Measurements from ENCODE around the gene GGT5.
"Not testable (repeated sequence)": the region's sequence is repeated elsewhere in the genome, so short reads cannot be mapped to it uniquely, and the experiment has no call there.

GGT5 gene

DNA sequence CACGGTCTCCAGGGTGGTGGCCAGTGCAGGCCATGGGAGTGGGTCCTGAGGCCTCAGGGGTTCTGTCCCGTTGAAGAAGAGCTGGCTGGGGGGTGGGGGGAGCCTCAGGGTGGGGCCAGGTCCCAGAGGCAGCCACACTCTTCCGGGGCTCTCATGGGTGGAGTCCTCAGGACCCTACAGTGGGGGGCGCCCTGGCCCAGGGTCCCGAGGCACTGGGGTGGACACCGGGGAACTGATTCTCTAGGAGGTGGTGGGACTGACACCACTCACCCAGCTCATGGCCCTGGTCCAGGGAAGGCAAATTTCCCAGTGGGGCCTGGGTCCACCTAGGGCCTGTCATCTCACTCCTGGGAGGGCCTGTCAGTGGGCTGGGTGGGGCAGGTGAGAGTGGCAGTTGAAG is 12.8 kb downstream of the GGT5 start:
- DNase-seq = no peak

DNA sequence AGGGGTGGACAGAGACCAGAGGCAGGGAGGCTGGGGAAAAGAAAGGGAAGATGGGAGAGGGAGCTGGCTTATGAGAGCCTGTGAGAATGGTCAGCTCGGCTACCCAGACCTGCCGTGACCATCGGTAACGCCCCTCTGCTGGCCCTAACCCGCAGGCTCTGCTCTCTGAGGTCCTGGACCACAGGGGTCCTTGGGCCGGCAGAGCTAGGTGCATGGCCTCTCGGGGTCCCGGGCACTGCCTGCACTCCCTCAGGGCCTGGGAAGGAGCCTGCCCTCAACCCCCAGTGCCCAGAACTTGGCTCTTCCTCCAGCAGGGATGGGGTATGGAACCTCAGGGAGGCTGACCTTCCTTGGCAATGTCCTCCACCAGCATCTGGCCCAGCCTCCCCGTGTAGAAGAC is 13.2 kb downstream of the GGT5 start:
- DNase-seq = no peak

DNA sequence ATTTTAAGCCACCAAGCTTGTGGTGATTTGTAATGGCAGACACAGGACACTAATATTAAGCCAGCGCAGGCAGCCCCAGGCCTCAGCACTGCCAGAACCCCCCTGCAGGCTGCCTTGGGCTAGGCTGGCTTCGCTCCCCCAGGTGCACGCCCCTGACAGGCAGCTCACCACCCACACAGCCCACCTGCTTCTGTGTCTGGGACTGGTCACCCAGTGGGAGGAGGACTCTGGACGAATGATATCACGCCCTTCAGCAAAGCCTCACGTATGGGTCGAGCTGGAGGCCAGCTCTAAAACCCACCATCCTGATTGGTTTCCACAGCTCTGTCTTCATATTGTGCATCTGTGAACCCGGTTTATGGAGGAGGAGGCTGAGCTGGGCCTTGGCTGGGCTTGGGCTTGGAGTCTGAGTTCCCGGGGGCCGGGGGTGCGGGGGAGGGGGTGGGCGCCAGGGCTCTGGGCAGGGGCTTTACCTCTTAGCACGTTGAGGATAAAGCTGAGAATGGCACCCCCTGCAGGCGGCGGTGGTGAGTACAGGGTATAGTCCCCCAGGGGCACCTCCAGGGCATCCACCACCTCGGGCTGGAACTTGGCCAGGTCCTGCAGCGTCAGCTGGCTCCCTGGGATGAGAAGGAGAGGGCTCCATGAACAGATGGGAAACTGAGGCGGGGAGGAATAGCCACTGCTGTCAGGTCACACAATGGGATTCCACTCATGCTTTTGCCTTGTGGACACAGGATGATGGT is 13.8 kb downstream of the GGT5 start:
- DNase-seq = peak; percentile 60

GRCh38 chr22:24225951-24226350 is 18.9 kb downstream of the GGT5 start:
- DNase-seq = no peak

- DNase-seq = no peak
Observed at GRCh38 chr22:24225044-24225601, 19.8 kb downstream of the GGT5 start.

DNA sequence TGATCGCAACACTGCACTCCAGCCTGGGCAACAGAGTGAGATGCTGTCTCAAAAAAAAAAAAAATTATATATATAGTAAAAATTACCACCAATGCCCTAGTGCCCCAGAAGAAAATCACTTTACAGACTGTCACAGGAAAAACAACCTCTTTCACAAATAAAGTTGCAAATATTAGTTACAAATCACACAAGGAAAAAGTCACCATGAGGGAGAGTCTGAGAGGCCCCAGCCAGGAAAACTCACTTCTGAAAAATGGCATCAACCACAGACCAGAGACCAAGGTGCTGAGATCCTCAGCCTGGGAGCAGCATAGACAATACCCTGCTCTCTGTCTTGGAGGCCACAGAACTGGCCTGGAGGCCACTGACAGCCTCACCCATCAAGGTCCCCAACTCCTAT is 20.4 kb downstream of the GGT5 start:
- DNase-seq = no peak

DNA sequence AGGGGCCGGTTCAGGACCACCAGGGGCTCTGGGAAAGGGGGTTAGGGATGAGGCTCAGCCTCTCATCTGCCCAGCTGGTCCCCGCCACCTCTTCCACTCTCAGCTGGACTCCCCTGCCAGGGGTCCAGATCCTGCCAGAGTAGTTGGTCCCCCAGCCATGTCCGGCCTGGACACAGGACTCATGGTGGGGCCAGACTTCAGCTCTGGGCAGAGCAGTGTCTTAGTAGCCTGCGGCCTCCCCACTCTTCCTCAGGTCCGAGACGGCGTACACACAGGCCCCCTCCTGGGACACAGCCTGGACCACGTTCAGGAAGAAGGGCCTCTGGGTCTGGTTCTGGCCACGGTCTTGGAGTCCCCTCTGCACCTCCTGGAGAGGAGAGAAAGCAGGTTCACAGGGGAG is 25.1 kb downstream of the GGT5 start:
- DNase-seq = no peak

DNA sequence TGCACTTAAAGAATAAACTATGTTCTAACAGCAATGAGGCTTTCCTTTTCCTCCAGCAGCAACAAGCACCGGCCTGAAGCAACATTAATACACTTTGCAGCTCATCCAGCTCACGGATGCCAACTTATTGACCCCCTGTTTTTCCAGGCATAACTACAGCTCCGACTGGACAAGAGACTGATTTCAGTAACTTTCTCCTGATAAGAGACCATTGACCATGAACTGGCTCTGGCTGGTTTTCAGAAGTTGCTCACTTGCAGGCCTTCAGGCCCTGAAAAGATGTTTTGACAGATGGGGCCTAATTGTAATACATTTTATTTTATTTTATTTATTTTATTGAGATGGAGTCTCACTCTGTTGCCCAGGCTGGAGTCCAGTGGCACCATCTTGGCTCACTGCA is 27.5 kb downstream of the GGT5 start:
- DNase-seq = no peak

GRCh38 chr22:24216541-24217209 is 28.2 kb downstream of the GGT5 start:
- DNase-seq = no peak

DNA sequence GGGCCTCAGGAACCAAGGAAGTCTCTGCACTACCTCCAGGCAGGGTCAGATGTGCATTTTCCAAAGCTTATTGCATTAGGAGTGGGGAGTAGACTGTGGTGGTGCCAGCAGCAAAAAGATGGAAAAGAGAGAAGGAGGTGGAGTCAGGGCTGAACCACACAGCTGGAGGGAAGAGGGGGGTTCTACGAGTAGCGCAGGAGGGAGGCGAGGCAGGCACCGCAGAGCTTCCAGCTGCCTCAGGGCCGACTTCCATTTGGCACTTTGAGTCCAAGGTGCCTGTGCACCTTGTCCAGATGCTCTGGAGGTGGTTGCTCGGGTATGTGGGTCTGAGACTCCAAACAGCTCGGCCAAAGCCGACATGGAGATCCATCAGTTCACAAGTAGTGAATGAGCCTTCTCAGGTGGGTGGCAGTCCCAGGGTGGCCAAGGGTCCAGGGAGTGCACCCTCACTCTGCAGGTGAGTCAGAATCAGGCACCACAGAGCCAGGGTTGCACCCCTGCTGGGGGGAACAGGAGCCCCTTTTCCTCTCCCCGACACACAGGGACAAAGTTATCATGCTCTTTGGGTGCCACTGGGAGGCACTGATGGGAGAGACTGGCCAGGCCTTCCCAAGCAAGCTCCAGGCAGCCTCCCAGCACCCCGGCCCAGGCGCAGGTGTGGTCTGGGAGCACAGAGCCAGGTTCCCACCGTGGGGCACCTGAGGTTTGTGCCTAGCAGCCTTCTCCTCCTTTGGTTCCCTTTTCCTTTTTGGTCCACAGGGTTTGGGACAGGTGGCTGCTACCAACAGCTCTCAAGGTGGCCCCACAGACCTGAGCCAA is 30.2 kb downstream of the GGT5 start:
- no peak for DNase-seq

DNA sequence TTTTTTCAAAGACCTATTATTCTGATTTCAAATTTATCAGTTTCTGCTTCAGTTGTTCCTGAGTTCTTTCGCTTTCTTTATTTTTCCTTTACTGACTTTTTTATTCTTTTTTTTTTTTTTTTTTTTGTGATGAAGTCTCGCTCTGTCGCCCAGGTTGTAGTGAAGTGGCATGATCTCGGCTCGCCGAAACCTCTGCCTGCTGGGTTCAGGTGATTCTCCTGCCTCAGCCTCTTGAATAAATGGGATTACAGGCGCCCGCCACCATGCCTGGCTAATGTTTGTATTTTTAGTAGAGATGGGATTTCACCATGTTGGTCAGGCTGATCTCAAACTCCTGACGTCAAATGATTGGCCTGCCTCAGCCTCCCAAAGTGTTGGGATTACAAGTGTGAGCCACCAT is 31.8 kb downstream of the GGT5 start:
- not testable (repeated sequence) for DNase-seq

GRCh38 chr22:24211716-24212115 is 33.2 kb downstream of the GGT5 start:
- DNase-seq = not testable (repeated sequence)

- DNase-seq = not testable (repeated sequence)
Observed at GRCh38 chr22:24210409-24210808, 34.5 kb downstream of the GGT5 start.

DNA sequence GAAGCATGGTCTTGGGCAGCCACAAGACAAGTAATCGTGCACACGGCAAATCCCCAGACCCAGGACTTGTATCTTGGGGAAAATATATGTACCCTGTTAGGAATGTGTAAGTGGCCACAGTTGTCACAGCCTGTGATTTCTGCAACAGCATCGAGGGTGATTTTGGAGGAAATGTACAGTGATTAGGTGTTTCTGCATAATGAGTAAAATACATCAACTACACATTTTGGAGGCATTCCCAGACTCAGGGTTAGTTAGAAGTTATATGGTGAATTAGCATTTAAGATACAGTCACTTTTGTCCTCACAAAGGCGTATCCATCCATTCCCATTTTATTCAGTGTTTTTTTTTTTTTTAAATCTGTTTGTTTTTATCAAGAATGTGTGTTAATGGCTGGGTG is 35.2 kb downstream of the GGT5 start:
- no peak for DNase-seq

DNA sequence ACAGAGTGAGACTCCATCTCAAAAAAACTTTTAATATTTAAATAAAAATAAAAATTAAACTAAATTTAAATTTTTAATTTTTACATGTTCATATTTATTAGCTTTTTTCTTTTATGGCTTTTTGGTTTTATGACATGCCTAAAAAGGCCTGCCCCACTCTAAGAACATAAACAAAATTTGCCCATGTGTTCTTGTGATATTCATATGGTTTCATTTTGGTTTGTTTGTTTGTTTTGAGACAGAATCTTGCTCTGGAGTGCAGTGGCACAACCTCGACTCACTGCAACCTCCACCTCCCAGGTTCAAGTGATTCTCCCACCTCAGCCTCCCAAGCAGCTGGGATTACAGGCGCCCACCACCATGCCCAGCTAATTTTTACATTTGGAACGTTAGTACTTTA is 35.9 kb downstream of the GGT5 start:
- DNase-seq = no peak

DNA sequence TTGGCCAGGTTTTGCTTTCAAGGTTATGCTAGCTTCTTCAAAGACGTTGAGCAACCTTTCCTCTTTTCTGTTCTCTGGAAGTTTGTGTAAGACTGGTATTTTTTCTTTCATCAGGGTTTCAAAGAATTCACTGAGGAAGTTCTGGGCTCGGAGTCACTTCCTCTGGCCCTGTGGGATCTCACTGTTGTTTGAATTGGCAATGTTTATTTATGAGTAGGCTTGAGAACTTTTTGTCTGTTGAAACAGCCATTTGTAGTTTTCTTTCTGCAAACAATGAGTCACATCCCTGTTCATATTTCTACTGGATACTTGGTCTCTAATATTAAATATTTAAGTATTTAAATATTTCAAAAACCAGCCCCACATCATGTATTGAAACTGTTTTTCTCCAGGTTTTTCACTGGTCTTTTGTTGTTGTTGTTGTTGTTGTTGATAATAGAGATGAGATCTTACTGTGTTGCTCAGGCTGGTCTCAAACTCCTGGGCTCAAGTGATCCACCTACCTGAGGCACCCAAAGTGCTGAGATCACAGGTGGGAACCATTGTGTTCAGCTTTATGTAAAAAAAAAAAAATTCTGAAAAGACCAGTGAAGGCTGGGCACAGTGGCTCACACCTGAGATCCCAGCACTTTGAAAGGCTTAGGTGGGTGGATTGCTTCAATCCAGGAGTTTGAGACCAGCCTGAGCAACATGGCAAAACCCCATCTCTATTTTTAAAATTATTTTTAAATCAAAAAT is 36.7 kb downstream of the GGT5 start:
- no peak for DNase-seq

GRCh38 chr22:24207264-24208011 is 37.4 kb downstream of the GGT5 start:
- DNase-seq = no peak

DNA sequence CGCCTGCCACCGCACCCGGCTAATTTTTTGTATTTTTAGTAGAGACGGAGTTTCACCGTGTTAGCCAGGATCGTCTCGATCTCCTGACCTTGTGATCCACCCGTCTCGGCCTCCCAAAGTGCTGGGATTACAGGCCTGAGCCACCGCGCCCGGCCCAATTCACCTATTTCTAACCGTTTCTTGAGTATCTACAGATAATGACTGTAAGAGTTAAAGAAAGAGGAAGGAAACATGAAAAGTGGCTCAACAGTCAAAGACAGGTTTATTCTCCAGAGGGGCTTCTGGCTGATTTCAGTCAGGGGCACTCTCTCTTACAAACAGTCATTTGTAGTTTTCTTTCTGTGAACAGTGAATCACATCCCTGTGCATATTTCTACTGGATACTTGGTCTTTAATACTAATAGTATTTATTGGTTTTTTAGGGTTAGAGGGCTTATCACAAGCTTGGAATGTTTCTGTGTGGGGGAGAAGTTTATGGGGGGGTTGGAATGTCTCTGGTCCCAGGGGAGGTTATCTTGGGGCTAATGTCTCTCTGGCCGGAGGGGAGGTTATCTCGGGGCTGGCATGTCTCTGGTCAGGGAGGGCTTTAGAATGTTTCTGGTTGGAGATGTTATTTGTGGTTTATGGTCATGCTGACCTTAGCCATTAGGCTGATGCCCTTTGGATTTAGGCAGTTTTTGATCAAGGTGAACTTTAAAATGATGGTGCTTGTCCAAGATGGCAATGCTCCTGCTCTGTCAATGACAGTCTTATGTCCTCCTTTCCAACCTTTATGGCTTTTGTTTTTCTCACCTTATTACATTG is 38.2 kb downstream of the GGT5 start:
- DNase-seq = not testable (repeated sequence)

- no peak for DNase-seq
Observed at GRCh38 chr22:24205438-24206195, 39.3 kb downstream of the GGT5 start.

- DNase-seq = not testable (repeated sequence)
Observed at GRCh38 chr22:24203856-24204255, 41.0 kb downstream of the GGT5 start.

Data from NCI-H146 (cell line).